Omental fat pad (tissue), 4 donors: ENCODE data around the gene IFITM2. TPM values are rescaled to one million over a fixed set of nuclear protein-coding genes. Genes with fewer than 3 reads are reported as not detected.
"Not testable (repeated sequence)": the region's sequence is repeated elsewhere in the genome, so short reads cannot be mapped to it uniquely, and the experiment has no call there.

Source experiments
- ATAC-seq: fragments of 150-250 bp; one replicate; pipeline ENCODE4 v1.9.1; 2016; ENCODE audit warnings: mild to moderate bottlenecking, moderate library complexity; ENCODE audit not compliant: low FRiP score
- DNase-seq: peaks from one replicate; pipeline ENCODE4 v3.0.0-alpha.2; 2019; ENCODE audit warnings: low spot score
- total RNA-seq, 4 donors: library from RNA; depleted of rRNA; stranded (reverse); fragments of >200 nt; gene quantifications; one replicate each; pipeline ENCODE4 v1.1.0, GENCODE V29; 2016
- TF ChIP-seq, protein P1 (sequence below), 3 donors: fragments of 450-650 bp; IDR thresholded peaks; one replicate each; pipeline ENCODE4 v1.5.1; 2016 to 2017; ENCODE audit warnings: antibody characterized with exemption in 3 of 3, mild to moderate bottlenecking in 3 of 3, moderate library complexity in 2 of 3

Gene IFITM2
- total RNA-seq, 4 donors from 2014 or later, result 266 to 442 (median 382) TPM

DNA sequence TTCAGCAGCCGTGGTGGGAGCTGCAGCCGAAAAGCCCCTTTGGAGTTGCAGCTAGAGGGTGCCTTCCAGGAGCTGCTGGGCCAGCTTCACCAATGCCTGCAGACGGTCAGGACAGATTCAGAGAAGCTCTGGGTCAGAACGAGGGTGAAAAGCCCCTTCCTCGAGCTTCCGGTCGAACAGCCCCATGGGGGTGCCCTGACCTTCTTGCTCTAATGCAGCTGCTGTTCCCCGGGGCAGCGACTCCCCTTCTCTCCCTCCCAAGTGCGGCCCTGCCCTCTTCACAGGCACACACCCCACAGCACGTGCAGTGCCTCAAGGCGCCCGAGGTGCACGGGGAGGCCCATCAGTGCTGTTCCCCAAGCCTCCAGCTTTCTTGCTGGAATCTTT, 22.7 kb downstream of the IFITM2 start:
- no peak for ATAC-seq
- TF ChIP-seq, protein P1, sequence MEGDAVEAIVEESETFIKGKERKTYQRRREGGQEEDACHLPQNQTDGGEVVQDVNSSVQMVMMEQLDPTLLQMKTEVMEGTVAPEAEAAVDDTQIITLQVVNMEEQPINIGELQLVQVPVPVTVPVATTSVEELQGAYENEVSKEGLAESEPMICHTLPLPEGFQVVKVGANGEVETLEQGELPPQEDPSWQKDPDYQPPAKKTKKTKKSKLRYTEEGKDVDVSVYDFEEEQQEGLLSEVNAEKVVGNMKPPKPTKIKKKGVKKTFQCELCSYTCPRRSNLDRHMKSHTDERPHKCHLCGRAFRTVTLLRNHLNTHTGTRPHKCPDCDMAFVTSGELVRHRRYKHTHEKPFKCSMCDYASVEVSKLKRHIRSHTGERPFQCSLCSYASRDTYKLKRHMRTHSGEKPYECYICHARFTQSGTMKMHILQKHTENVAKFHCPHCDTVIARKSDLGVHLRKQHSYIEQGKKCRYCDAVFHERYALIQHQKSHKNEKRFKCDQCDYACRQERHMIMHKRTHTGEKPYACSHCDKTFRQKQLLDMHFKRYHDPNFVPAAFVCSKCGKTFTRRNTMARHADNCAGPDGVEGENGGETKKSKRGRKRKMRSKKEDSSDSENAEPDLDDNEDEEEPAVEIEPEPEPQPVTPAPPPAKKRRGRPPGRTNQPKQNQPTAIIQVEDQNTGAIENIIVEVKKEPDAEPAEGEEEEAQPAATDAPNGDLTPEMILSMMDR (IDR thresholded peaks at IDR 0.05), result no peak
- DNase-seq, result no peak

DNA sequence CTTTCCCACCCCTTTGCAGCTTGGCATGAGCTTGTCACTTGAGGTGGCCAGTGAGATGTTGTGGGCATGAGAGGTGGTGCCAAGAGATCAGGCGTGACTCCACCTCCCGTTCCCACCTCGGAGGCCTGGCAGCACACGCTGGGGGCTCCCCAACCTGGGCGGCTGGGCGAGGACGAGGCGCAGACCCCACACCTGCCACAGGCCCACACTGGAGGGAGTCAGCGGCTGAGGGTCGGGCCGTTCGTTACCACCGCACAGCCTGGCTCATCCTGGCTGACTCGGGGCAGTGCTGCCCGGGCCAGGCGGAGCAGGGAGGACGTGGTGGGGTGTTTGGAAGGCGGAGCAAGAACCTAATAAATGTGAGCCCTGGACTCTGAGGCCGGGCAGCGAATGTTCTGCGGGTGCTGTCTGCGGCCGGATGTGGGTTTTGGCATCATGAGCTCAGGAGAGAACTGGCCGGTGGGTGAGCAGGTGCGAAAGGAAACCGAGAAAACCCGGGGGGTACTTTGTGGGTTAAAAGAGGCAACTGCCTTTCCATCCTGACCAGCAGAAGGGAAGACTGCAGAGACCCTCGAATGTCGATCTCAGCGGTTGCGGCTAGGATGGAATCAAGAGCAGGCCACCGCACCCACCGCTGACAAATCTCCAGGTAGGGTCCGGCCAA, 23.2 kb downstream of the IFITM2 start:
- DNase-seq (no peak), ATAC-seq (no peak)
- TF ChIP-seq, protein P1 (IDR thresholded peaks at IDR 0.05), result no peak

DNA sequence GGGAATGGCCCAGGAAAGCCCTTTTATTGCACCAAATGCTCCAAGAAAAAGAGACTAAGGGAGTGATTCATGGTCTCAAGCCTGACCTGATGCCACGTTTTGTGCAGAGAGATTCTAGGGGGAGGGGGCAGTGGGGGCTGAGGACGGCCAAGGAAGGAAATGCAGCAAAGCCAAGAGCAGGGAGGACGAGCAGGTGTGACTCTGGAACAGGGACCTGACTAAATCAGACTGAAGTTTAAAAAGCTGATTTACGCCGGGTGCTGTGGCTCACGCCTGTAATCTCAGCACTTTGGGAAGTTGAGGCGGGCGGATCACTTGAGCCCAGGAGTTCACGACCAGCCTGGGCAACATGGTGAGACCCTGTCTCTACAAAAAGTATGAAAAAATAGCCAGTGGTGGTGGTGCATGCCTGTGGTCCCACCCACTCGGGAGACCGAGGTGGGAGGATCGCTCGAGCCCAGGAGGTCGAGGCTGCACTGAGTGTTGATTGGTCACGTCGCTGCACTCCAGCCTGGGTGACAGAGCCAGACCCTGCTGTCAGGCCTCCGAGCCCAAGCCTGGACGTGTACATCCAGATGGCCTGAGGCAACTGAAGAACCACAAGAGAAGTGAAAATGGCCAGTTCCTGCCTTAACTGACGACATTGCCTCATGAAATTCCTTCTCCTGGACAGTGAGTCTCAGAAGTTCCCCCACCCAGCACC, 23.9 kb downstream of the IFITM2 start:
- DNase-seq (no peak), ATAC-seq (no peak)
- TF ChIP-seq, protein P1 (IDR thresholded peaks at IDR 0.05), result no peak

DNA sequence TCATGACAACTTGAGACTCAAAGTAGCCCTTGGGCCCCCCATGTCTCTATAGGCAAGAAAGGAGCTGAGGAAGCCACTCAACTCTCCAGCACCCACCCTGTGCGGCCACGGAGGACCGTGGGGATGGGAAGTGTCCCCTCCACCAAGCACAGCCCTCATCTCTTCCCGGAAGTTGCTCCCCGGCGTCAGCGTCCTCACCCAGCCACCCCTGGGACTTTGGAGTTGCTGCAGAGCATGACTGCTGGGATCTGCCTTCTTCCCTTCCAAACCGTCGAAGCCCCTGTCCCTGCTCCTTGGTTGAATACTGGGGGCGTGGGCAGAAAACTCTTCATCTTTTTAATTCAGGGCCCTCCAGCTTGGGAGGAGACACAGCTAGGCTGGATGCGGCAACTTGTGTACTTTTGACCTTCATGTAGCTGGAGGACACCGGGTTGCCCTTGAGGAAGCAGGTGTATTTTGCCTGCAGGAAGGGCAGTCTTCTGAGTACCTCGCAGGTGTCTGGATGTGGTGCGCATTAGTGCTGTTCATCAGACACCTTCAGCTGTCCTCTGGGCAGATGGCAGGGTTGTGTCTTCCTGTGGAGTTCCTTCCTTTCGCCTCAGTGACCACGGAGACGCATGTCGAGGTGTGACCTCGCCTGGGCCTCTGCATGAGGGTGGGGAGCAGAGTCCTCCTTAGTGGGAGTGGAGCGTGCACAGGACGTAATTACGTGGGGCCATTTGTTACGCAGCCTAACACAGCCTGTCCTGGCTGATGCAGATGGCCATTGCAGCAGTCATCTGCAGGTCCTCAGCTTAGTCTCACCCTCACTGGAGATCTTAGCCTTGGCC, 25.2 kb downstream of the IFITM2 start:
- DNase-seq (no peak), ATAC-seq (no peak)
- TF ChIP-seq, protein P1 (IDR thresholded peaks at IDR 0.05), result no peak

DNA sequence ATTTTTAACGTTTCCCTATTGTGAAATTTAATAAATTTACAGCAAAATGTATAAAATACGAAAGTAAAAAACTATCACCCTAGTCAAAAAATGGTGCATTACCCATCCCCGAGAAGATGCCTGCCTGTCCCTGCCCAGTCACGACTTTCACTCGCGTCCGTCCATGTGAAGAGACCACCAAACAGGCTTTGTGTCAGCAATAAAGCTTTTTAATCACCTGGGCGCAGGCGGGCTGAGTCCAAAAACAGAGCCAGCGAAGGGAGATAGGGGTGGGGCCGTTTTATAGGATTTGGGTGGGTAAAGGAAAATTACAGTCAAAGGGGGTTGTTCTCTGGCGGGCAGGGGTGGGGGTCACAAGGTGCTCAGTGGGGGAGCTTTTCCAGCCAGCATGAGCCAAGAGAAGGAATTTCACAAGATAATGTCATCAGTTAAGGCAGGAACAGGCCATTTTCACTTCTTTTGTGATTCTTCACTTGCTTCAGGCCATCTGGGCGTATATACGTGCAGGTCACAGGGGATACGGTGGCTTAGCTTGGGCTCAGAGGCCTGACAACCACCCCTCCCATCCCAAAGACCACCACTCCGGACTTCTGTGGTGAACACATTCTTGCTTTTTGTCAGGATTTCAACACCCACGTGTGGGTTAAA, 26.1 kb downstream of the IFITM2 start:
- not testable (repeated sequence) for ATAC-seq, DNase-seq

DNA sequence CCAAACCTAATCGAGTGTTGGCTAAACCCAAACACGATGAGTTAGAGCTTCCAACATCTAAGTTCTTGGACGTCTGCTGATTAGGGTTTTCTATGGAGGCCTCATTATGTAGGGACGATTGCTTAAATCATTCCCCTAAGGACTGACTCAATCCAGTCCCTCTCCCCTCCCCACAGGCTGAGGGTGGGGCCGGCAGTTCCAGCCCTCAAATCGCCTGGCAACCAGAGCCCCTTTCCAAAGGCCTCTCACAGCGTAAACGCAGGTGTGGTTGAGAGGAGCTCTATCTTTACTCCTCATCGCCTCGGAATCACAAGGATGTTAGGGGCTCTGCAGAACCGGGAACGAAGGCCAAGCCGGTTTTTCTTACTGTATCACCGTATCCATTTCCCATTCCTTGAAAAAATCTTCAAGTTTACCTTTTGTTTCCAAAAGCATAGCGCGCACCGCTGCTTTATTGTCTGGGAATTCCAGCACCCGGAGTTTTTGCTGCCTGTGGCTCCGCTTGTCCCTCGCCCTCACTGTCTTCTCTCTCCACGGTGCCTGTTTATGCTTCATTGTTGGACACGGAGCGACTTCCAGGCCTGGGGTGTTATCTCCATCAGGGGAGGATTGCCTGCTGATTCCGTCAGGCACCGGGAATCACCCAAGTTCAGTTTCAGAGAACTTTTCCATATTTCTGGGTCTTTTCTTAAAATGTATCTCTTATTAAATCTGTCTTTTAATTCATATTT, 26.8 kb downstream of the IFITM2 start:
- DNase-seq (no peak), ATAC-seq (peak; percentile 88)
- TF ChIP-seq, protein P1 (IDR thresholded peaks at IDR 0.05), result no peak
